Heart left ventricle (tissue), 13 donors: ENCODE results near the gene STK38L.

Experiments
- POLR2A ChIP-seq, 2 donors: fragments of 450-650 bp; IDR thresholded peaks; one replicate each; pipeline ENCODE4 v1.6.1; 2017; ENCODE audit warnings: antibody characterized with exemption in 2 of 2, mild to moderate bottlenecking in 2 of 2, moderate library complexity in 2 of 2
- TF ChIP-seq, protein P1 (sequence below), 12 donors: fragments of 200-600 bp; sonication (generic) in 4 of 12; IDR thresholded peaks; one replicate each; pipeline versions ENCODE4 v1.5.0 to v1.8.0; 2018 to 2022; ENCODE audit warnings: antibody characterized with exemption in 12 of 12, mild to moderate bottlenecking in 5 of 12
- donor health status: ischemic (EF 13 %, LVEDD 7.1; RV severe dilation, severe dysfunction).
- donor health status: DM: no; HTN: yes; CAD: no.
- donor health status: DM: no; HTN: no; CAD: no.
- donor health status: ischemic (EF 25% LVEDD 6.9; RV normal size, moderate dysfunction).
- donor health status: ischemic (EF 25% LVEDD 5.7; RV mildly dilated, moderate dysfunction).
- donor health status: ischemic (EF 35%, LVEDD 5.7; RV mildly dilated, moderate dysfunction).
- donor health status: nonischemic (EF 11% LVEDD 7.7; RV severe dilation, severe dysfunction).
- donor health status: DM: yes; HTN: yes; CAD: no.
- donor health status: PGD.
- donor health status: ischemic (EF 29% LVEDD 5.4; RV normal size, mild dysfunction).
- donor health status: nonischemic (EF 23%, LVEDD 6.1; RV moderate dilation, normal function).

DNA sequence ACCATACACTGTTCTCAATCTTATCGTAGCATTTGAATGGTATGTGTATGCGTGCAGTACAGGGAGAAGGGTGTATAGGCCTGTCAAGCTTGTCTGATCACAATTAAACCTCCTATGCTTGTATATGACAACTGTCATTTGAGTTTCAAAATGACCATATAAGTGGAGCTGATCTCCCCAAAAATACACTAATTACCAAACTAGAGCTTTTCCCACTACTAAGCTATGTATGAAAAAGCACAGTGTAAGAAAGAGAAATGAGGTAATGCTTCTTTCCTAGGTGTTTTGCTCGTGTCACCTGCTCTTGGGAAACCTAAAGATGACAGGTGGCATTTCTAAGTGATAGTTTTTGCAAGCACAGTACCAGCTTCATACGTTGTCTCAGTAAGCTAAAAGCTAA is 1.1 kb upstream of the STK38L start:
- TF ChIP-seq, protein P1, sequence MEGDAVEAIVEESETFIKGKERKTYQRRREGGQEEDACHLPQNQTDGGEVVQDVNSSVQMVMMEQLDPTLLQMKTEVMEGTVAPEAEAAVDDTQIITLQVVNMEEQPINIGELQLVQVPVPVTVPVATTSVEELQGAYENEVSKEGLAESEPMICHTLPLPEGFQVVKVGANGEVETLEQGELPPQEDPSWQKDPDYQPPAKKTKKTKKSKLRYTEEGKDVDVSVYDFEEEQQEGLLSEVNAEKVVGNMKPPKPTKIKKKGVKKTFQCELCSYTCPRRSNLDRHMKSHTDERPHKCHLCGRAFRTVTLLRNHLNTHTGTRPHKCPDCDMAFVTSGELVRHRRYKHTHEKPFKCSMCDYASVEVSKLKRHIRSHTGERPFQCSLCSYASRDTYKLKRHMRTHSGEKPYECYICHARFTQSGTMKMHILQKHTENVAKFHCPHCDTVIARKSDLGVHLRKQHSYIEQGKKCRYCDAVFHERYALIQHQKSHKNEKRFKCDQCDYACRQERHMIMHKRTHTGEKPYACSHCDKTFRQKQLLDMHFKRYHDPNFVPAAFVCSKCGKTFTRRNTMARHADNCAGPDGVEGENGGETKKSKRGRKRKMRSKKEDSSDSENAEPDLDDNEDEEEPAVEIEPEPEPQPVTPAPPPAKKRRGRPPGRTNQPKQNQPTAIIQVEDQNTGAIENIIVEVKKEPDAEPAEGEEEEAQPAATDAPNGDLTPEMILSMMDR (IDR thresholded peaks at IDR 0.05), result no peak
- no peak for TF ChIP-seq POLR2A (IDR thresholded peaks at IDR 0.05)
